Suprapubic skin (tissue), 3 donors: Measurements from ENCODE around the gene ZBTB49.

Experiments used
- CTCF ChIP-seq, 2 donors: fragments of 200-600 bp in 1 of 2; fragments of 450-650 bp in 1 of 2; sonication (generic) in 1 of 2; IDR thresholded peaks; one replicate each; pipeline ENCODE4 v1.5.1; 2016 to 2019; ENCODE audit warnings: antibody characterized with exemption in 2 of 2, mild to moderate bottlenecking in 1 of 2, moderate library complexity in 1 of 2
- EP300 ChIP-seq: sonication (generic); formaldehyde crosslinking; IDR thresholded peaks from one replicate; pipeline ENCODE4 v1.6.1; 2017; ENCODE audit warnings: antibody characterized with exemption

- no peak for TF ChIP-seq CTCF (IDR thresholded peaks at IDR 0.05)
- no peak for TF ChIP-seq EP300
Observed at GRCh38 chr4:4288098-4288497, 2.0 kb upstream of the ZBTB49 start.
